A549 (cell line): ENCODE results near the gene SLC26A6. TPM values are rescaled to one million over a fixed set of nuclear protein-coding genes. Genes with fewer than 3 reads are reported as not detected.

ENCODE experiments used
- ATAC-seq, 2 experiments: fragments of 200-7000 bp in 1 of 2; fragments of >200 bp in 1 of 2; cut with Nextera tagmentation in 1 of 2; cut with Tn5 transposase in 1 of 2; 3 replicates each; pipeline versions ENCODE4 v1.8.0 to v1.9.1; 2018 to 2020; ENCODE audit warnings: mild to moderate bottlenecking in 1 of 2, moderate library complexity in 1 of 2
- CTCF ChIA-PET: fragments of 300-600 bp; sonication (Branson Sonifier 250); formaldehyde crosslinking; extraction: SDS; loops from one replicate; lab custom pipeline; 2021; ENCODE audit warnings: antibody characterized with exemption, inconsistent platforms; lab: Yijun Ruan, JAX
- POLR2A ChIA-PET: fragments of 350-600 bp; formaldehyde crosslinking; extraction: SDS; loops from one replicate; lab custom pipeline; 2021; ENCODE audit warnings: antibody characterized with exemption, inconsistent platforms; lab: Yijun Ruan, JAX
- DNase-seq, 2 experiments: peaks; one replicate each; pipeline versions ENCODE4 v3.0.0 to v3.0.0-alpha.2; 2011 to 2016; ENCODE audit warnings: low read depth in 1 of 2, low spot score in 1 of 2
- FAIRE-seq: peaks from 2 replicates; lab custom pipeline; 2011; peaks lifted over from hg19 to GRCh38; lab: Jason Lieb, UNC
- H3K27ac ChIP-seq, 2 experiments: fragments of >200 bp; sonication (Bioruptor Twin); formaldehyde crosslinking; 3 replicates each; pipeline ENCODE4 v1.5.1; 2016 to 2017
- H3K4me1 ChIP-seq: fragments of >200 bp; sonication (Bioruptor Twin); formaldehyde crosslinking; 3 replicates; pipeline ENCODE4 v1.6.1; 2016
- H3K4me2 ChIP-seq: fragments of >200 bp; sonication (Bioruptor Twin); formaldehyde crosslinking; 3 replicates; pipeline ENCODE4 v1.6.1; 2016
- H3K4me3 ChIP-seq: fragments of >200 bp; sonication (Bioruptor Twin); formaldehyde crosslinking; 3 replicates; pipeline ENCODE4 v1.5.1; 2016
- H3K9me3 ChIP-seq: fragments of >200 bp; sonication (Bioruptor Twin); formaldehyde crosslinking; 3 replicates; pipeline ENCODE4 v1.6.1; 2016
- CBX2 ChIP-seq: fragments of 200-600 bp; sonication (generic); IDR thresholded peaks from 2 replicates; pipeline ENCODE4 v1.6.1; 2016; ENCODE audit warnings: low read depth, mild to moderate bottlenecking, borderline replicate concordance
- CEBPB ChIP-seq, 2 experiments: fragments of >200 bp in 1 of 2; sonication (Bioruptor Twin) in 1 of 2; formaldehyde crosslinking in 1 of 2; IDR thresholded peaks; 2 replicates each; pipeline ENCODE4 v1.6.1; 2012 to 2016
- CHD4 ChIP-seq: fragments of 200-600 bp; sonication (generic); IDR thresholded peaks from 2 replicates; pipeline ENCODE4 v1.6.1; 2016; ENCODE audit warnings: antibody characterized with exemption, mild to moderate bottlenecking, borderline replicate concordance
- E2F6 ChIP-seq: IDR thresholded peaks from 2 replicates; pipeline ENCODE4 v1.6.1; 2012; ENCODE audit warnings: low read depth, borderline replicate concordance
- ELK1 ChIP-seq: fragments of 150-350 bp; IDR thresholded peaks from 2 replicates; pipeline ENCODE4 v1.6.1; 2014; ENCODE audit warnings: low read depth, mild to moderate bottlenecking, low read length
- EP300 ChIP-seq, 2 experiments: fragments of >200 bp; sonication (Bioruptor Twin); formaldehyde crosslinking; IDR thresholded peaks; 2 replicates in 1 of 2; 3 replicates in 1 of 2; pipeline ENCODE4 v1.6.1; 2016 to 2017
- FOSL2 ChIP-seq, 2 experiments: fragments of 450-650 bp in 1 of 2; fragments of >200 bp in 1 of 2; sonication (Bioruptor Twin) in 1 of 2; formaldehyde crosslinking; IDR thresholded peaks; 2 replicates each; pipeline versions ENCODE4 v1.5.0 to v1.6.1; 2016 to 2020; ENCODE audit warnings: mild to moderate bottlenecking in 1 of 2, moderate library complexity in 1 of 2
- HDAC2 ChIP-seq: fragments of 200-600 bp; sonication (generic); IDR thresholded peaks from 2 replicates; pipeline ENCODE4 v1.6.1; 2016
- HES2 ChIP-seq: fragments of >200 bp; sonication (Bioruptor Twin); formaldehyde crosslinking; IDR thresholded peaks from 2 replicates; pipeline ENCODE4 v1.6.1; 2016
- HOXA7 ChIP-seq: fragments of 250-450 bp; sonication (Bioruptor Pico); IDR thresholded peaks from 2 replicates; pipeline ENCODE4 v1.5.0; 2020; ENCODE audit warnings: mild to moderate bottlenecking, moderate library complexity
- HOXB5 ChIP-seq: fragments of 250-450 bp; sonication (Bioruptor Pico); IDR thresholded peaks from 2 replicates; pipeline ENCODE4 v1.5.0; 2020; ENCODE audit warnings: mild to moderate bottlenecking, moderate library complexity
- JUNB ChIP-seq: fragments of >200 bp; sonication (Bioruptor Twin); formaldehyde crosslinking; IDR thresholded peaks from 2 replicates; pipeline ENCODE4 v1.6.1; 2016
- MAX ChIP-seq: IDR thresholded peaks from 2 replicates; pipeline ENCODE4 v1.6.1; 2012
- MAZ ChIP-seq: fragments of 150-350 bp; IDR thresholded peaks from 2 replicates; pipeline ENCODE4 v1.6.1; 2014; ENCODE audit warnings: antibody characterized with exemption, low read depth, low read length, borderline replicate concordance
- NFE2L2 ChIP-seq: fragments of 150-350 bp; conservative IDR thresholded peaks from 2 replicates; pipeline ENCODE4 v1.6.1; 2014; ENCODE audit warnings: low read length
- NPAS2 ChIP-seq: fragments of 250-450 bp; sonication (Bioruptor Pico); IDR thresholded peaks from 2 replicates; pipeline ENCODE4 v1.8.0; 2022; ENCODE audit warnings: mild to moderate bottlenecking, moderate library complexity, borderline replicate concordance
- NR3C1 ChIP-seq: fragments of >200 bp; sonication (Bioruptor Twin); formaldehyde crosslinking; IDR thresholded peaks from 3 replicates; pipeline ENCODE4 v1.6.1; 2017
- PBX3 ChIP-seq: IDR thresholded peaks from 2 replicates; pipeline ENCODE4 v1.6.1; 2012
- POLR2A ChIP-seq: IDR thresholded peaks from 2 replicates; pipeline ENCODE4 v1.6.1; 2012; ENCODE audit warnings: mild to moderate bottlenecking, low read length
- REST ChIP-seq: fragments of 200-600 bp; sonication (generic); IDR thresholded peaks from 2 replicates; pipeline ENCODE4 v1.6.1; 2016; ENCODE audit warnings: antibody characterized with exemption, mild to moderate bottlenecking, moderate library complexity
- RFX5 ChIP-seq: fragments of 450-650 bp; IDR thresholded peaks from 2 replicates; pipeline ENCODE4 v1.7.1; 2014; ENCODE audit warnings: antibody characterized with exemption, mild to moderate bottlenecking, moderate library complexity
- TFCP2L1 ChIP-seq: fragments of 250-450 bp; sonication (Bioruptor Pico); IDR thresholded peaks from 2 replicates; pipeline ENCODE4 v1.5.0; 2021; ENCODE audit warnings: mild to moderate bottlenecking
- USF2 ChIP-seq: fragments of 450-650 bp; IDR thresholded peaks from 2 replicates; pipeline ENCODE4 v1.6.1; 2014; ENCODE audit warnings: antibody characterized with exemption
- ZNF302 ChIP-seq: fragments of 250-450 bp; sonication (Bioruptor Pico); IDR thresholded peaks from 2 replicates; pipeline ENCODE4 v1.9.0; 2021; ENCODE audit warnings: inconsistent platforms, mild to moderate bottlenecking, moderate library complexity
- WGBS: methylation state at CpG from one replicate; pipeline ENCODE4 v1.1.6; 2017; ENCODE audit errors: missing lambda C conversion rate; 5-methylcytosine and 5-hydroxymethylcytosine counted together
- polyA plus RNA-seq, 4 experiments: library from polyadenylated mRNA; depleted of rRNA in 3 of 4; stranded (reverse); fragments of >200 nt; fragmentation: RNase III in 1 of 4; extraction: RNeasy Plus Mini Kit Qiagen cat#74134 plus additional on column Dnase treatment in 1 of 4; gene quantifications; 2 replicates in 3 of 4; 3 replicates in 1 of 4; pipeline ENCODE4 v1.2.3, GENCODE V29; 2011 to 2017

Gene SLC26A6
- polyA plus RNA-seq, 2 of the 4 experiments (the other 2 are of a cell fraction), result 12.5 to 25.5 TPM

GRCh38 chr3:48619541-48620524, 15.4 kb downstream of the SLC26A6 start:
- FAIRE-seq (no peak), ATAC-seq (no peak), DNase-seq (no peak)
- Histone ChIP-seq H3K9me3 (peaks cover 15% of the 10 kb centered on the region), H3K4me2 (no peak overlapping the region), H3K4me1 (no peaks in the 10 kb centered on the region), H3K4me3 (no peak overlapping the region), H3K27ac (no peak overlapping the region)
- 83% methylated on average over 7 of the region's 7 CpGs for WGBS
- ChIA-PET CTCF (interaction anchor here (0.7 to 3.7 kb wide), 4 partner anchors 10 to 17 kb away, joined by 3 to 17 read pairs (median 3); partner anchors contain the start of genes SLC26A6 and UQCRC1), POLR2A (no interaction called here)
- TF ChIP-seq TFCP2L1 (CRISPR knock-in tag), result no peak
- TF ChIP-seq MAZ, result no peak
- no peak for TF ChIP-seq POLR2A
- no peak for TF ChIP-seq EP300 (IDR thresholded peaks at IDR 0.05)
- no peak for TF ChIP-seq ELK1

GRCh38 chr3:48617559-48617958, 17.7 kb downstream of the SLC26A6 start:
- DNase-seq (no peak), ATAC-seq (no peak), FAIRE-seq (no peak)
- ChIA-PET POLR2A (no interaction called here), CTCF (interaction anchor here (1.2 kb wide), 1 partner anchor 19 kb away, joined by 4 read pairs; no protein-coding TSS in a partner anchor)
- Histone ChIP-seq H3K4me3 (no peak overlapping the region), H3K9me3 (peaks cover 15% of the 10 kb centered on the region), H3K27ac (no peak overlapping the region), H3K4me2 (no peak overlapping the region), H3K4me1 (peaks cover 10% of the 10 kb centered on the region; the same call in 2 of the 3 replicates)
- 87% methylated on average over 4 of the region's 4 CpGs for WGBS
- TF ChIP-seq HES2, result no peak
- no peak for TF ChIP-seq MAX
- TF ChIP-seq NPAS2 (CRISPR knock-in tag), result no peak
- no peak for TF ChIP-seq EP300 (IDR thresholded peaks at IDR 0.05)
- no peak for TF ChIP-seq CHD4
- no peak for TF ChIP-seq HOXB5 (CRISPR knock-in tag)
- TF ChIP-seq RFX5, result no peak
- no peak for TF ChIP-seq CBX2
- TF ChIP-seq NFE2L2, result no peak
- TF ChIP-seq HOXA7 (CRISPR knock-in tag), result no peak
- TF ChIP-seq PBX3, result no peak
- no peak for TF ChIP-seq E2F6

GRCh38 chr3:48614044-48614443, 21.2 kb downstream of the SLC26A6 start:
- CTCF ChIA-PET, result interaction anchor here (0.6 to 2.1 kb wide), 6 partner anchors 15 to 583 kb away, joined by 3 to 10 read pairs (median 3); partner anchors contain the start of gene SLC26A6
- Histone ChIP-seq H3K9me3 (peaks cover 15% of the 10 kb centered on the region), H3K4me2 (peak overlapping the region; percentile 27; the same call in 2 of the 3 replicates), H3K4me3 (no peak overlapping the region), H3K4me1 (peaks cover 10% of the 10 kb centered on the region; the same call in 2 of the 3 replicates), H3K27ac (peak overlapping the region; percentile 17 to 78; a peak in 5 of 6 replicates)
- ATAC-seq, result 0 out of 6 replicates have a peak, but pooled peaks of 1 of the 2 experiments have one; percentile 15
- no peak for DNase-seq
- WGBS, result 37% methylated on average over 3 of the region's 3 CpGs
- POLR2A ChIA-PET, result no interaction called here
- FAIRE-seq, result no peak
- TF ChIP-seq USF2, result no peak
- no peak for TF ChIP-seq CBX2
- no peak for TF ChIP-seq JUNB
- TF ChIP-seq CEBPB (IDR thresholded peaks at IDR 0.05), result peak; percentile 24 to 45; a peak in 2 of 4 replicates
- TF ChIP-seq NR3C1, result no peak
- no peak for TF ChIP-seq HDAC2
- no peak for TF ChIP-seq NFE2L2
- no peak for TF ChIP-seq REST
- TF ChIP-seq ZNF302 (CRISPR knock-in tag), result no peak
- no peak for TF ChIP-seq FOSL2 (IDR thresholded peaks at IDR 0.05)
- TF ChIP-seq FOSL2 (CRISPR knock-in tag; IDR thresholded peaks at IDR 0.05), result peak; percentile 65
